Vagina (tissue), 2 donors: ENCODE data around the gene NCOA7. TPM values are rescaled to one million over a fixed set of nuclear protein-coding genes. Genes with fewer than 3 reads are reported as not detected.

Experiments
- DNase-seq, 2 donors: peaks; one replicate each; pipeline ENCODE4 v3.0.0-alpha.2; 2017; ENCODE audit errors: extremely low spot score in 2 of 2
- H3K27ac ChIP-seq: fragments of 200-600 bp; sonication (generic); one replicate; pipeline ENCODE4 v1.5.1; 2019
- H3K27me3 ChIP-seq: fragments of 200-600 bp; sonication (generic); one replicate; pipeline ENCODE4 v1.5.1; 2019
- H3K36me3 ChIP-seq, 2 donors: fragments of 200-600 bp; sonication (generic); one replicate each; pipeline ENCODE4 v1.5.1; 2017 to 2019
- H3K4me1 ChIP-seq: fragments of 200-600 bp; sonication (generic); one replicate; pipeline ENCODE4 v1.5.1; 2019
- H3K4me3 ChIP-seq, 2 donors: fragments of 200-600 bp; sonication (generic); 1 replicate in 1 of 2; 2 replicates in 1 of 2; pipeline ENCODE4 v1.5.1; 2016 to 2019
- H3K9me3 ChIP-seq: fragments of 200-600 bp; sonication (generic); one replicate; pipeline ENCODE4 v1.5.1; 2019
- CTCF ChIP-seq, 3 experiments: fragments of 450-650 bp in 2 of 3; fragments of 200-600 bp in 1 of 3; sonication (generic) in 1 of 3; IDR thresholded peaks; one replicate each; pipeline ENCODE4 v1.5.1; 2017 to 2019; ENCODE audit warnings: antibody characterized with exemption in 3 of 3, mild to moderate bottlenecking in 2 of 3, moderate library complexity in 2 of 3
- POLR2A ChIP-seq, 2 donors: fragments of 450-650 bp; IDR thresholded peaks; one replicate each; pipeline ENCODE4 v1.6.1; 2017; ENCODE audit warnings: antibody characterized with exemption in 2 of 2, mild to moderate bottlenecking in 2 of 2, moderate library complexity in 2 of 2
- POLR2AphosphoS5 ChIP-seq, 2 donors: sonication (generic); formaldehyde crosslinking; IDR thresholded peaks; one replicate each; pipeline ENCODE4 v1.9.0; 2017; ENCODE audit warnings: antibody characterized with exemption in 2 of 2, mild to moderate bottlenecking in 2 of 2, low read depth in 1 of 2; ENCODE audit not compliant: insufficient read depth in 1 of 2
- intact Hi-C: fragments of 100-400 bp; cut with DNase I; formaldehyde crosslinking; loops from one replicate; pipeline ENCODE4 v1.15.1; 2023
- total RNA-seq: library from RNA; depleted of rRNA; stranded (reverse); fragments of >200 nt; gene quantifications from one replicate; pipeline ENCODE4 v1.2.3, GENCODE V29; 2016

Gene NCOA7
- total RNA-seq, 1 donor from 2014 or later: 48.6 TPM

GRCh38 chr6:125792680-125793079 is 1.9 kb downstream of the NCOA7 start:
- peaks cover 58% of the 10 kb centered on the region for H3K4me1 ChIP-seq
- intact Hi-C loops: no loop called here
- no peak for DNase-seq
- no peaks in the 10 kb centered on the region for H3K36me3 ChIP-seq
- H3K4me3 ChIP-seq: no peak overlapping the region
- no peaks in the 10 kb centered on the region for H3K9me3 ChIP-seq
- TF ChIP-seq CTCF (IDR thresholded peaks at IDR 0.05): no peak
- no peak for TF ChIP-seq POLR2A (IDR thresholded peaks at IDR 0.05)
- TF ChIP-seq POLR2AphosphoS5 (IDR thresholded peaks at IDR 0.05; ENCODE audit: insufficient read depth in 1 of 2, low read depth in 1 of 2): no peak
- H3K27ac ChIP-seq: peak overlapping the region; percentile 97
- no peaks in the 10 kb centered on the region for H3K27me3 ChIP-seq

- Histone ChIP-seq H3K27ac (peak overlapping the region; percentile 97), H3K9me3 (no peaks in the 10 kb centered on the region), H3K4me3 (peak overlapping the region in 1 of 2 donors; percentile 5), H3K27me3 (no peaks in the 10 kb centered on the region), H3K36me3 (no peaks in the 10 kb centered on the region), H3K4me1 (peaks cover 58% of the 10 kb centered on the region)
- no peak for DNase-seq
- TF ChIP-seq POLR2AphosphoS5 (IDR thresholded peaks at IDR 0.05; ENCODE audit: insufficient read depth in 1 of 2, low read depth in 1 of 2): no peak
- no peak for TF ChIP-seq CTCF (IDR thresholded peaks at IDR 0.05)
- TF ChIP-seq POLR2A (IDR thresholded peaks at IDR 0.05): no peak
- intact Hi-C loops: no loop called here
These were observed 2.5 kb downstream of the NCOA7 start for GRCh38 chr6:125793280-125793679.

GRCh38 chr6:125793863-125794262 is 3.1 kb downstream of the NCOA7 start:
- H3K4me1 ChIP-seq: peaks cover 57% of the 10 kb centered on the region
- H3K27me3 ChIP-seq: no peaks in the 10 kb centered on the region
- no peaks in the 10 kb centered on the region for H3K36me3 ChIP-seq
- no peaks in the 10 kb centered on the region for H3K9me3 ChIP-seq
- intact Hi-C loops: no loop called here
- no peak for DNase-seq
- peak overlapping the region in 1 of 2 donors; percentile 5 for H3K4me3 ChIP-seq
- H3K27ac ChIP-seq: peak overlapping the region; percentile 97
- TF ChIP-seq POLR2AphosphoS5 (IDR thresholded peaks at IDR 0.05; ENCODE audit: insufficient read depth in 1 of 2, low read depth in 1 of 2) (no peak), POLR2A (IDR thresholded peaks at IDR 0.05) (no peak), CTCF (IDR thresholded peaks at IDR 0.05) (no peak)

- intact Hi-C loops: no loop called here
- H3K4me1 ChIP-seq: peaks cover 50% of the 10 kb centered on the region
- no peak overlapping the region for H3K4me3 ChIP-seq
- peak overlapping the region; percentile 97 for H3K27ac ChIP-seq
- H3K9me3 ChIP-seq: no peaks in the 10 kb centered on the region
- TF ChIP-seq CTCF (IDR thresholded peaks at IDR 0.05) (no peak), POLR2A (IDR thresholded peaks at IDR 0.05) (no peak), POLR2AphosphoS5 (IDR thresholded peaks at IDR 0.05; ENCODE audit: insufficient read depth in 1 of 2, low read depth in 1 of 2) (no peak)
- H3K27me3 ChIP-seq: no peaks in the 10 kb centered on the region
- DNase-seq: no peak
- H3K36me3 ChIP-seq: no peaks in the 10 kb centered on the region
These were observed 3.8 kb downstream of the NCOA7 start for GRCh38 chr6:125794342-125795137.

- no peaks in the 10 kb centered on the region for H3K27me3 ChIP-seq
- no peak for TF ChIP-seq CTCF (IDR thresholded peaks at IDR 0.05)
- no peak for TF ChIP-seq POLR2A (IDR thresholded peaks at IDR 0.05)
- no peak for TF ChIP-seq POLR2AphosphoS5 (IDR thresholded peaks at IDR 0.05; ENCODE audit: insufficient read depth in 1 of 2, low read depth in 1 of 2)
- H3K9me3 ChIP-seq: no peaks in the 10 kb centered on the region
- H3K27ac ChIP-seq: peak overlapping the region; percentile 97
- intact Hi-C loops: no loop called here
- H3K36me3 ChIP-seq: no peaks in the 10 kb centered on the region
- no peak for DNase-seq
- H3K4me1 ChIP-seq: peaks cover 45% of the 10 kb centered on the region
- no peak overlapping the region for H3K4me3 ChIP-seq
These were observed 4.5 kb downstream of the NCOA7 start for GRCh38 chr6:125795301-125795700.
